Renal pelvis (tissue), 4 donors: Measurements from ENCODE around the gene TOMM40. TPM values are rescaled to one million over a fixed set of nuclear protein-coding genes. Genes with fewer than 3 reads are reported as not detected.
"Not testable (repeated sequence)": the region's sequence is repeated elsewhere in the genome, so short reads cannot be mapped to it uniquely, and the experiment has no call there.

Experiments used
- DNase-seq: peaks from one replicate; pipeline ENCODE4 v3.0.0-alpha.2; 2013
- polyA plus RNA-seq, 3 donors: library from polyadenylated mRNA; unstranded; fragments of 120-200 nt; gene quantifications; one replicate each; pipeline ENCODE4 v1.2.1, GENCODE V29; 2013; ENCODE audit not compliant: insufficient read length in 3 of 3

TOMM40 gene
- polyA plus RNA-seq, 3 donors: 48.7 to 58.2 (median 57.6) TPM

GRCh38 chr19:44914433-44915206, 23.6 kb downstream of the TOMM40 start, which contains the start of gene APOC1:
TSS of gene APOC1 (plus strand) at chr19:44914608. CDS start at chr19:44914892, 284 bp downstream.
- DNase-seq: peak; percentile 89

DNA sequence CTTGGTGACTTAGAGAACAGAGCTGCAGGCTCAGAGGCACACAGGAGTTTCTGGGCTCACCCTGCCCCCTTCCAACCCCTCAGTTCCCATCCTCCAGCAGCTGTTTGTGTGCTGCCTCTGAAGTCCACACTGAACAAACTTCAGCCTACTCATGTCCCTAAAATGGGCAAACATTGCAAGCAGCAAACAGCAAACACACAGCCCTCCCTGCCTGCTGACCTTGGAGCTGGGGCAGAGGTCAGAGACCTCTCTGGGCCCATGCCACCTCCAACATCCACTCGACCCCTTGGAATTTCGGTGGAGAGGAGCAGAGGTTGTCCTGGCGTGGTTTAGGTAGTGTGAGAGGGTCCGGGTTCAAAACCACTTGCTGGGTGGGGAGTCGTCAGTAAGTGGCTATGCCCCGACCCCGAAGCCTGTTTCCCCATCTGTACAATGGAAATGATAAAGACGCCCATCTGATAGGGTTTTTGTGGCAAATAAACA, 33.2 kb downstream of the TOMM40 start:
- DNase-seq: no peak

- no peak for DNase-seq
Measured at GRCh38 chr19:44925114-44925891, 34.2 kb downstream of the TOMM40 start.

DNA sequence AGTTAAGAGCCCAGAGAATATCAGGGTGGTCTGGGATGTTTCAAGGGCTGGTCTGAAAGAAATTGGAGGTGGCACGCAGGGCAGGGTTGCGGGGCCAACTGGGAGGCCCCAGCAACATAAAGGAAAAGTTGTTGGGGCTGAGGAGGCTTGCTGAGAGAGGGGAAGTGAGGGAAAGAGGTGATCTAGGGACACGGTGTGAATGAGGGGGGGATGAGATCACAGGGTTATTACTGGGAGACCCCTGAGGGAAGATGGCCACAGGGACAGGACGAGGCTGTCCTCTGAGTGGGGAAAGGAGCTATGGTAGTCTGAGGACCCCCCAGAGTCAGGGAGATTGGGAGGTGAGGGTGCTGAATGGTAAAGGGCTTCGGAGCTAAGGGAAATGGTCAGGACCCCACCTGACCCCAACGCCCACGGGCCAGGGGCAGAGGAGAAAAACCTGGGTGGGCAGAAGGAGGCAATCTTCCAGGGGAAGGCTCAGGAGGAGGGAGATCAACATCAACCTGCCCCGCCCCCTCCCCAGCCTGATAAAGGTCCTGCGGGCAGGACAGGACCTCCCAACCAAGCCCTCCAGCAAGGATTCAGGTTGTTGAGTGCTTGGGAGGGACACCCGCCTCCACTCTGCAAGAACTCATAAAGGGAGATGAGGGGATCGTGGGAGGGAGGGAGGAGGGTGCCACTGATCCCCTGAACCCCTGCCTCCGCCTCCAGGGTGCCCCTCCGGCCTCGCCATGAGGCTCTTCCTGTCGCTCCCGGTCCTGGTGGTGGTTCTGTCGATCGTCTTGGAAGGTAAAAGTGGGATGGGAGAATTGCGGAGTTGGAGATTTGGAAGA, 35.4 kb downstream of the TOMM40 start:
- DNase-seq: not testable (repeated sequence)

GRCh38 chr19:44927746-44928145, 36.7 kb downstream of the TOMM40 start:
- DNase-seq: no peak

GRCh38 chr19:44930088-44930487, 39.0 kb downstream of the TOMM40 start:
- no peak for DNase-seq

DNA sequence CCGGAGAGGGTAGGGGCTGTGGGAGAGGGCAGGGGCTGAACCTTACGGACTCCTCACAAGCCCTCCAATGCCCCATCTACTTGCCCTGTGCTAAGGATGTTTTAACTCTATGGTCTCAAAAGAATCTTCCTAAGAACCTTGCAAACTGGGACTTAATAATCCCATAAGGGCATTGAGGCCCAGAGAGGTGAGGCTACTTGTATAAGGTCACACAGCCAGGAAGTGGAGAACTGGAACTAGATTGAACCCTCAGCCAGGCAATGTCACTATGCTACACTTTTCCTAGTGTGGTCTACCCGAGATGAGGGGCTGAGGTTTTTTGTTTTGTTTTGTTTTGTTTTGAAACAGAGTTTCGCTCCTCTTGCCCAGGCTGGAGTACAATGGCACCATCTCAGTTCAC, 40.5 kb downstream of the TOMM40 start:
- no peak for DNase-seq

DNA sequence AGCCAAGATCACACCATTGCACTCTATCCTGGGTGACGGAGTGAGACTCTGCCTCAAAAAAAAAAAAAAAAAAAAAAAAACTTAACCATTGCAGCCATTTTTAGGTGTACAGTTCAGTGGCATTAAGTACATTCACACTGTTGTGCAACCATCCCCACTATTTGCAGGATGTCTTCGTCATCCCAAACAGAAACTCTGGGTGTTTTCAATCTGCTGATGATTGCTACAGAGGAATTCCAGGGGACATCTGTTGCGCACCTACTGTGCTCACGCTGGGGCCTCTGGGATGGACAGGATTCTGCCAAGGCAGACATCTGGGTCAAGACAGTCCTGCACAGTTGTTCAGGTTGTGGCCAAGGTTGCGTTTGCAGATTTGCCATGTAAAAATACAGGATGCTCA, 48.6 kb downstream of the TOMM40 start:
- no peak for DNase-seq

DNA sequence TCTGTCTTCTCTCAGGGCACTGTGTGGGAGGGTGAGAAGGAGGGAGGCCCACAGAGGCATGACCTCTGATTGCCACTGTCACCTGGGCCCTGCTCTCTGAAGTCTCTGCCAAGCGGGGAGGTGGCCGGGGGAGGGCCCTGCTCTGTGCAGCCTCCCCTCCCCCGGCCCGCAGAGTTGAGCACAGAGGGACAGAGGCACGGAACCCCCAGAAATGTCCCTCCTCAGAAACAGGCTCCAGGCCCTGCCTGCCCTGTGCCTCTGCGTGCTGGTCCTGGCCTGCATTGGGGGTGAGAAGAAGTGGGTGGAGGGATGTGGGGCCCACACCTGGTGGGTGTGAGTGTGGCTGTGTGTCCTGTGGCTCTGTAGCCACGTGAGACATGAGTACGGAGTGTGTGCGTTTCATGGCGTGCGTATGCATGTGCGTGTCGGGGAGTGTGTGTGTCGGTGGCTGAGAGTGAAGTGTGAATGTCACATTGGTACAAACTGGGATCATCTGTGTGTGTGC, 51.1 kb downstream of the TOMM40 start, which contains the start of gene APOC4:
Gene APOC4 (plus strand): TSS at position 171 of the 505 bp plus-strand sequence. CDS start 41 bp downstream, at position 212.
- DNase-seq: no peak

- no peak for DNase-seq
Measured at GRCh38 chr19:44943801-44944249, 52.8 kb downstream of the TOMM40 start.

GRCh38 chr19:44947041-44947581, 56.1 kb downstream of the TOMM40 start:
- DNase-seq: no peak

DNA sequence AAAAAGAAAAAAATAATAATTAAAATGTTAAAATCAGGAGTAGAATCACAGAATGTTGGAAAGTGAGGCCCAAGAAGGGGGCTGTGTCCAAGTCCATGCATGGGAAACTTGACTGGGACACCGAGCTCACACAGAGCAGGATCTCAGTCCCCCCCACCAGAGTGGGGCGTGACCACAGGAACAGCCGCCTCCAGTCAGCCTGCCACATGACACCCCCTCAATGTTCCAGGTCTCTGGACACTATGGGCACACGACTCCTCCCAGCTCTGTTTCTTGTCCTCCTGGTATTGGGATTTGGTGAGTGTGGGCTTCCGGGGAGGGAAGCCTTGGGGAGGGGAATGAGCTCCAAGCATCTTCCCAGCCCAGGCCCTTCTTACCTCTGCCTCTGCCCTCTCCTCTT, 57.2 kb downstream of the TOMM40 start:
- no peak for DNase-seq

GRCh38 chr19:44948763-44949374, 57.8 kb downstream of the TOMM40 start:
- no peak for DNase-seq

DNA sequence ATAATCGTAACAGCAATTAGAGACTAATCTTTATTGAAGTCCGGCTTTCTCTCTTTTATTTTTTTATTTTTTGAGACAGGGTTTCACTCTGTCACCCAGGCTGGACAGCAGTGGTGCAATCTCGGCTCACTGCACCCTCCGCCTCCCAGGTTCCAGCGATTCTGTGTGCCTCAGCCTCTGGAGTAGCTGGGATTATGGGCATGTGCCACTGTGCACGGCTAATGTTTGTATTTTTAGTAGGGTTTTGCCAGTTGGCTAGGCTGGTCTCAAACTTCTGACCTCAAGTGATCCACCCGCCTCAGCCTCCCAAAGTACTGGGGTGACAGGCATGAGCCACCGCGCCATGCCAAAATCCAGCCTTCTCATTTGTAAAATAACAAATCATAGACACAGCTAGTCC, 58.5 kb downstream of the TOMM40 start:
- DNase-seq: no peak

DNA sequence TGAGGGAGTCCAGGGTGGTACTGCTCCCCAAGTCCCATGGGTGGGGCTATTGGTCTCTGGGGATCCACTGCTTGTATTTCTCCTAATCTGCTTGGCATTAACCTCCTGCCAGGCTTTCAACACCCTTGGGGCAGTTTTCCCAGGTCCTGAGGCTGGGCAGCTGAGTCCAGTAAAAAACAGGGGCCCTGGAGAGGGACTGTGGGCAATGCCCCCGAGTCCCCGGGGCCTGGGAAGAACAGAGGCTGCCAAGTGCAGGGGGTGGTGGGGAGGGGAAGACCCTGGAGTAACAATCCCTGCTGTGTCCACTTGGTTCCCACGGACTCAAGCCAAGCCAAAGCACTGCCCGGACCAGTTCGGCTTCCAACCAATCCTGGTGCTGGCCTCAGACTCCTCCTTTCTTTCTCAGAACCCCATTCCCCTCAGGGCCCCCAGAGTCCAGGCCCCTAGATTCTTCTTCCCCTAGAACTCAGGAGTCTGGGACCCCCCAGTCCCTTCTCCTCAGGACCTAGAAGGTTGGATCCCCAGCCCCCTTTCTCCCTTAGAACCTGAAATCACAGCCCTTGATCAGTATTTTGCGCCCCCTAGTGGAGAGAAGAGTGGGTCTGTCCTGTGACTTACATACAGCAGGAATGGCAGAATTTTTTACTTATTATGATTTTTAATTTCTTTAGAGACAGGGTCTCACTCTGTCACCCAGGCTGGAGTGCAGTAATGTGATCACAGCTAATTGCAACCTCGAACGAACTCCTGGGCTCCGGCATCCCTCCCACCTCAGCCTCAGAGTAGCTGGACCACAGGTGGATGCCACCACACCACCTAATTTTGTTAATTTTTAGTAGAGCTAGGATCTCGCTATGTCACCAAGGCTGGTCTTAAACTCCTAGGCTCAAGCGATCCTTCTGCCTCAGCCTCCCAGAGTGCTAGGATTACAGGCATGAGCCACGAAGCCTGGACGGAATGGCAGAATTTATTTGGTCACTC, 60.4 kb downstream of the TOMM40 start:
- peak; percentile 82 for DNase-seq
